SK-N-SH treated with all-trans-retinoic acid at 6 μM for 48 hours (cell line): ENCODE measurements around the gene TLE6.
"Not testable (repeated sequence)": the region's sequence is repeated elsewhere in the genome, so short reads cannot be mapped to it uniquely, and the experiment has no call there.

Source experiments
- ATAC-seq: fragments of 200-7000 bp; cut with Tn5 transposase; 3 replicates; pipeline ENCODE4 v1.9.1; 2020; ENCODE audit warnings: mild to moderate bottlenecking, moderate library complexity
- ARNTL ChIP-seq: fragments of 450-650 bp; formaldehyde crosslinking; IDR thresholded peaks from 2 replicates; pipeline ENCODE4 v1.5.0; 2020; ENCODE audit warnings: low read depth, mild to moderate bottlenecking, moderate library complexity, borderline replicate concordance
- BACH2 ChIP-seq: fragments of 250-450 bp; sonication (Bioruptor Pico); IDR thresholded peaks from 2 replicates; pipeline ENCODE4 v1.9.0; 2021; ENCODE audit warnings: mild to moderate bottlenecking, borderline replicate concordance
- CSRNP3 ChIP-seq: fragments of 250-450 bp; sonication (Bioruptor Pico); IDR thresholded peaks from 2 replicates; pipeline ENCODE4 v1.5.1; 2021; ENCODE audit warnings: mild to moderate bottlenecking, moderate library complexity
- ESRRG ChIP-seq: fragments of 250-450 bp; sonication (Bioruptor Pico); IDR thresholded peaks from 2 replicates; pipeline ENCODE4 v1.6.1; 2021; ENCODE audit warnings: mild to moderate bottlenecking
- GLIS3 ChIP-seq: fragments of 250-450 bp; sonication (Bioruptor Pico); IDR thresholded peaks from 2 replicates; pipeline ENCODE4 v1.5.0; 2020; ENCODE audit warnings: mild to moderate bottlenecking, moderate library complexity
- ISL1 ChIP-seq: fragments of 250-450 bp; sonication (Bioruptor Pico); IDR thresholded peaks from 2 replicates; pipeline ENCODE4 v2.1.2; 2022; ENCODE audit warnings: mild to moderate bottlenecking, moderate library complexity
- OSR1 ChIP-seq: fragments of 250-450 bp; sonication (Bioruptor Pico); IDR thresholded peaks from 2 replicates; pipeline ENCODE4 v1.8.0; 2022; ENCODE audit warnings: moderate library complexity, mild to moderate bottlenecking, inconsistent platforms
- PPARA ChIP-seq: fragments of 250-450 bp; sonication (Bioruptor Pico); IDR thresholded peaks from 2 replicates; pipeline ENCODE4 v1.5.0; 2020; ENCODE audit warnings: mild to moderate bottlenecking, borderline replicate concordance
- RARB ChIP-seq: fragments of 250-450 bp; sonication (Bioruptor Pico); IDR thresholded peaks from 2 replicates; pipeline ENCODE4 v1.8.0; 2021; ENCODE audit warnings: mild to moderate bottlenecking, moderate library complexity
- SNAI2 ChIP-seq: fragments of 250-450 bp; sonication (Bioruptor Pico); IDR thresholded peaks from 2 replicates; pipeline ENCODE4 v1.5.0; 2020; ENCODE audit warnings: mild to moderate bottlenecking, moderate library complexity
- TCF4 ChIP-seq: fragments of 250-450 bp; sonication (Bioruptor Pico); IDR thresholded peaks from 2 replicates; pipeline ENCODE4 v1.8.0; 2021; ENCODE audit warnings: mild to moderate bottlenecking, moderate library complexity, borderline replicate concordance
- TOX ChIP-seq: fragments of 250-450 bp; sonication (Bioruptor Pico); IDR thresholded peaks from 2 replicates; pipeline ENCODE4 v1.8.0; 2021; ENCODE audit warnings: mild to moderate bottlenecking, moderate library complexity, borderline replicate concordance
- ZC3H10 ChIP-seq: fragments of 250-450 bp; sonication (Bioruptor Pico); IDR thresholded peaks from 2 replicates; pipeline ENCODE4 v1.5.1; 2021; ENCODE audit warnings: mild to moderate bottlenecking, moderate library complexity
- ZFP3 ChIP-seq: fragments of 250-450 bp; sonication (Bioruptor Pico); IDR thresholded peaks from 2 replicates; pipeline ENCODE4 v1.5.0; 2020; ENCODE audit warnings: mild to moderate bottlenecking, moderate library complexity
- ZFP30 ChIP-seq: fragments of 450-650 bp; formaldehyde crosslinking; IDR thresholded peaks from 2 replicates; pipeline ENCODE4 v1.5.0; 2022; ENCODE audit warnings: mild to moderate bottlenecking, moderate library complexity
- ZNF565 ChIP-seq: fragments of 450-650 bp; formaldehyde crosslinking; conservative IDR thresholded peaks from 2 replicates; pipeline ENCODE4 v1.5.0; 2020; ENCODE audit warnings: low read depth, mild to moderate bottlenecking, moderate library complexity
- ZNF70 ChIP-seq: fragments of 450-650 bp; formaldehyde crosslinking; IDR thresholded peaks from 2 replicates; pipeline ENCODE4 v1.5.0; 2020; ENCODE audit warnings: mild to moderate bottlenecking, moderate library complexity
- ZNF8 ChIP-seq: fragments of 450-650 bp; formaldehyde crosslinking; IDR thresholded peaks from 2 replicates; pipeline ENCODE4 v1.5.0; 2020; ENCODE audit warnings: mild to moderate bottlenecking, moderate library complexity
- TF ChIP-seq, protein P1 (sequence below): fragments of 250-450 bp; sonication (Bioruptor Pico); IDR thresholded peaks from 2 replicates; pipeline ENCODE4 v1.8.0; 2020; ENCODE audit warnings: mild to moderate bottlenecking, moderate library complexity, borderline replicate concordance
- TF ChIP-seq, protein P2 (sequence below): fragments of 250-450 bp; sonication (Bioruptor Pico); IDR thresholded peaks from 2 replicates; pipeline ENCODE4 v1.8.0; 2021; ENCODE audit warnings: low read depth, mild to moderate bottlenecking, moderate library complexity, borderline replicate concordance
- TF ChIP-seq, protein P3 (sequence below): fragments of 250-450 bp; sonication (Bioruptor Pico); IDR thresholded peaks from 2 replicates; pipeline ENCODE4 v1.5.0; 2020; ENCODE audit warnings: mild to moderate bottlenecking, moderate library complexity
- TF ChIP-seq, protein P4 (sequence below): fragments of 250-450 bp; sonication (Bioruptor Pico); IDR thresholded peaks from 2 replicates; pipeline ENCODE4 v1.5.1; 2020; ENCODE audit warnings: low read depth, mild to moderate bottlenecking, moderate library complexity

Gene TLE6

DNA sequence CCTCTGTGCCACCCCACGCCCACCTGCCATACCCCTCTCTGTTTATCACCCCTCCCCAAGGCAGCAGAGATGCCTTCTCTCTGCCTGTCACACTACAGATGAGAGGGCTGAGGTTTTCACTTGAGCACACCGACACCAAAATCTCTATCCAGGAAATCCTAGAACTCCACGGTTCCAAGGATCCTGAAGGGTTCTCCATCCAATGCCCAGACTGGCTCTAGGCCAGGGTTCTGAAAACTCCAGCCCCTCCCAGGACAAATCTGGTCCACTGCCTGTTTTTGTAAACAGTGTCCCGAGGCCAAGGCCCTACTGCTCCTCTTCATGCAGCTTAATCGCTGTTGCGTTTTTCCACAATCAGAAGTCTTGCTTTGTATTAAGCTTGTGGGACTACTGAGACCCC, 31.6 kb downstream of the TLE6 start:
- ATAC-seq: no peak
- TF ChIP-seq, protein P1, sequence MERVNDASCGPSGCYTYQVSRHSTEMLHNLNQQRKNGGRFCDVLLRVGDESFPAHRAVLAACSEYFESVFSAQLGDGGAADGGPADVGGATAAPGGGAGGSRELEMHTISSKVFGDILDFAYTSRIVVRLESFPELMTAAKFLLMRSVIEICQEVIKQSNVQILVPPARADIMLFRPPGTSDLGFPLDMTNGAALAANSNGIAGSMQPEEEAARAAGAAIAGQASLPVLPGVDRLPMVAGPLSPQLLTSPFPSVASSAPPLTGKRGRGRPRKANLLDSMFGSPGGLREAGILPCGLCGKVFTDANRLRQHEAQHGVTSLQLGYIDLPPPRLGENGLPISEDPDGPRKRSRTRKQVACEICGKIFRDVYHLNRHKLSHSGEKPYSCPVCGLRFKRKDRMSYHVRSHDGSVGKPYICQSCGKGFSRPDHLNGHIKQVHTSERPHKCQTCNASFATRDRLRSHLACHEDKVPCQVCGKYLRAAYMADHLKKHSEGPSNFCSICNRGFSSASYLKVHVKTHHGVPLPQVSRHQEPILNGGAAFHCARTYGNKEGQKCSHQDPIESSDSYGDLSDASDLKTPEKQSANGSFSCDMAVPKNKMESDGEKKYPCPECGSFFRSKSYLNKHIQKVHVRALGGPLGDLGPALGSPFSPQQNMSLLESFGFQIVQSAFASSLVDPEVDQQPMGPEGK (CRISPR knock-in tag): no peak
- TF ChIP-seq, protein P2, sequence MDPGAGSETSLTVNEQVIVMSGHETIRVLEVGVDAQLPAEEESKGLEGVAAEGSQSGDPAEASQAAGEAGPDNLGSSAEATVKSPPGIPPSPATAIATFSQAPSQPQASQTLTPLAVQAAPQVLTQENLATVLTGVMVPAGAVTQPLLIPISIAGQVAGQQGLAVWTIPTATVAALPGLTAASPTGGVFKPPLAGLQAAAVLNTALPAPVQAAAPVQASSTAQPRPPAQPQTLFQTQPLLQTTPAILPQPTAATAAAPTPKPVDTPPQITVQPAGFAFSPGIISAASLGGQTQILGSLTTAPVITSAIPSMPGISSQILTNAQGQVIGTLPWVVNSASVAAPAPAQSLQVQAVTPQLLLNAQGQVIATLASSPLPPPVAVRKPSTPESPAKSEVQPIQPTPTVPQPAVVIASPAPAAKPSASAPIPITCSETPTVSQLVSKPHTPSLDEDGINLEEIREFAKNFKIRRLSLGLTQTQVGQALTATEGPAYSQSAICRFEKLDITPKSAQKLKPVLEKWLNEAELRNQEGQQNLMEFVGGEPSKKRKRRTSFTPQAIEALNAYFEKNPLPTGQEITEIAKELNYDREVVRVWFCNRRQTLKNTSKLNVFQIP (CRISPR knock-in tag): no peak
- TF ChIP-seq ZFP3 (CRISPR knock-in tag): no peak
- no peak for TF ChIP-seq ARNTL (CRISPR knock-in tag)
- TF ChIP-seq ZC3H10: no peak
- no peak for TF ChIP-seq BACH2 (CRISPR knock-in tag)
- no peak for TF ChIP-seq GLIS3 (CRISPR knock-in tag)
- no peak for TF ChIP-seq ZFP30 (CRISPR knock-in tag)
- no peak for TF ChIP-seq ESRRG (CRISPR knock-in tag)
- TF ChIP-seq RARB (CRISPR knock-in tag): no peak
- no peak for TF ChIP-seq TCF4 (CRISPR knock-in tag)
- TF ChIP-seq ZNF70 (CRISPR knock-in tag): no peak
- TF ChIP-seq PPARA (CRISPR knock-in tag): no peak
- no peak for TF ChIP-seq ISL1
- TF ChIP-seq ZNF8: no peak
- no peak for TF ChIP-seq CSRNP3 (CRISPR knock-in tag)
- TF ChIP-seq, protein P3, sequence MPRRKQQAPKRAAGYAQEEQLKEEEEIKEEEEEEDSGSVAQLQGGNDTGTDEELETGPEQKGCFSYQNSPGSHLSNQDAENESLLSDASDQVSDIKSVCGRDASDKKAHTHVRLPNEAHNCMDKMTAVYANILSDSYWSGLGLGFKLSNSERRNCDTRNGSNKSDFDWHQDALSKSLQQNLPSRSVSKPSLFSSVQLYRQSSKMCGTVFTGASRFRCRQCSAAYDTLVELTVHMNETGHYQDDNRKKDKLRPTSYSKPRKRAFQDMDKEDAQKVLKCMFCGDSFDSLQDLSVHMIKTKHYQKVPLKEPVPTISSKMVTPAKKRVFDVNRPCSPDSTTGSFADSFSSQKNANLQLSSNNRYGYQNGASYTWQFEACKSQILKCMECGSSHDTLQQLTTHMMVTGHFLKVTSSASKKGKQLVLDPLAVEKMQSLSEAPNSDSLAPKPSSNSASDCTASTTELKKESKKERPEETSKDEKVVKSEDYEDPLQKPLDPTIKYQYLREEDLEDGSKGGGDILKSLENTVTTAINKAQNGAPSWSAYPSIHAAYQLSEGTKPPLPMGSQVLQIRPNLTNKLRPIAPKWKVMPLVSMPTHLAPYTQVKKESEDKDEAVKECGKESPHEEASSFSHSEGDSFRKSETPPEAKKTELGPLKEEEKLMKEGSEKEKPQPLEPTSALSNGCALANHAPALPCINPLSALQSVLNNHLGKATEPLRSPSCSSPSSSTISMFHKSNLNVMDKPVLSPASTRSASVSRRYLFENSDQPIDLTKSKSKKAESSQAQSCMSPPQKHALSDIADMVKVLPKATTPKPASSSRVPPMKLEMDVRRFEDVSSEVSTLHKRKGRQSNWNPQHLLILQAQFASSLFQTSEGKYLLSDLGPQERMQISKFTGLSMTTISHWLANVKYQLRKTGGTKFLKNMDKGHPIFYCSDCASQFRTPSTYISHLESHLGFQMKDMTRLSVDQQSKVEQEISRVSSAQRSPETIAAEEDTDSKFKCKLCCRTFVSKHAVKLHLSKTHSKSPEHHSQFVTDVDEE: no peak
- no peak for TF ChIP-seq ZNF565 (CRISPR knock-in tag)
- TF ChIP-seq TOX (CRISPR knock-in tag): no peak
- no peak for TF ChIP-seq OSR1 (CRISPR knock-in tag)
- TF ChIP-seq, all 23 proteins: peak for 0

GRCh38 chr19:3010871-3011270, 33.5 kb downstream of the TLE6 start:
- TF ChIP-seq, protein P4, sequence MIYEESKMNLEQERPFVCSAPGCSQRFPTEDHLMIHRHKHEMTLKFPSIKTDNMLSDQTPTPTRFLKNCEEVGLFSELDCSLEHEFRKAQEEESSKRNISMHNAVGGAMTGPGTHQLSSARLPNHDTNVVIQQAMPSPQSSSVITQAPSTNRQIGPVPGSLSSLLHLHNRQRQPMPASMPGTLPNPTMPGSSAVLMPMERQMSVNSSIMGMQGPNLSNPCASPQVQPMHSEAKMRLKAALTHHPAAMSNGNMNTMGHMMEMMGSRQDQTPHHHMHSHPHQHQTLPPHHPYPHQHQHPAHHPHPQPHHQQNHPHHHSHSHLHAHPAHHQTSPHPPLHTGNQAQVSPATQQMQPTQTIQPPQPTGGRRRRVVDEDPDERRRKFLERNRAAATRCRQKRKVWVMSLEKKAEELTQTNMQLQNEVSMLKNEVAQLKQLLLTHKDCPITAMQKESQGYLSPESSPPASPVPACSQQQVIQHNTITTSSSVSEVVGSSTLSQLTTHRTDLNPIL (CRISPR knock-in tag): no peak
- TF ChIP-seq OSR1 (CRISPR knock-in tag) (no peak), ZNF70 (CRISPR knock-in tag) (no peak), ZNF8 (no peak), ISL1 (no peak), ARNTL (CRISPR knock-in tag) (no peak), SNAI2 (CRISPR knock-in tag) (no peak)
- TF ChIP-seq, protein P1 (CRISPR knock-in tag): no peak
- TF ChIP-seq, protein P3: no peak
- no peak for ATAC-seq

GRCh38 chr19:3012059-3012458, 34.7 kb downstream of the TLE6 start:
- not testable (repeated sequence) for ATAC-seq
